ENCODE measurements around the gene SLC22A17. TPM values are rescaled to one million over a fixed set of nuclear protein-coding genes. Genes with fewer than 3 reads are reported as not detected.
"Not testable (repeated sequence)": the region's sequence is repeated elsewhere in the genome, so short reads cannot be mapped to it uniquely, and the experiment has no call there.

The SLC22A17 gene
- total and polyA plus RNA-seq, 2 of the 4 experiments (the other 2 are of a cell fraction): 6.6 to 36.0 TPM

DNA sequence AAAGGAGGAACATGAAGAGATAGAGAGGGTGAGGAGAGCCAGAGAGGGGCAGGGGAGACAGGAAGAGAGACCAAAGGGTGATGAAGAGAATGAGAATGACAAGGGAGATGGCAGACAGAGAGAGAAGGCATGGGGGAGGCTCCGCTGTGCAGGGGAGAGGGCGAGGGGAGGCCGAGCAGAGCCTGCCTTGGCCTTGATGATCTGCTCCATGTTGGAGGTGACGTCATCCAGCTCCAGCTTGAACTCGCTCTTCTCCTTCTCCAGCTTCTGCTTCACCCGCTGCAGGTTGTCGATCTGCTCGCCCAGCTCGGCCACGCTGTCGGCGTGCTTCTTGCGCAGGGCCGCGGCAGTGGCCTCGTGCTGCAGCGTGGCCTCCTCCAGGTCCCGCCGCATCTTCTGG, 37.2 kb upstream of the SLC22A17 start:
- H4K8ac ChIP-seq (ENCODE audit: low read depth in 2 of 2, low read length in 2 of 2); DNase-seq; H3K27ac ChIP-seq (ENCODE audit: insufficient read depth, low read length); H3K79me1 ChIP-seq (ENCODE audit: low read depth in 1 of 2, low read length in 2 of 2); H2BK20ac ChIP-seq (ENCODE audit: low read depth, low read length); ATAC-seq (ENCODE audit: low read depth); H3K14ac ChIP-seq (replicated peaks; ENCODE audit: low read depth, low read length); dilution Hi-C loops (cut with HindIII; ENCODE audit: low sequenced_read_pairs, unreplicated experiment); H2AK5ac ChIP-seq (ENCODE audit: low read depth, low read length); H3K4ac ChIP-seq (ENCODE audit: low read depth, low read length); H3K9me1 ChIP-seq (ENCODE audit: insufficient read depth, low read length); H3K4me3 ChIP-seq (ENCODE audit: insufficient read depth, low read depth, low read length); H3K23ac ChIP-seq (ENCODE audit: low read depth, low read length); H3K9ac ChIP-seq (ENCODE audit: low read depth, low read length); H3K4me1 ChIP-seq (ENCODE audit: control insufficient read depth, insufficient read depth, low read length); H2BK120ac ChIP-seq (ENCODE audit: low read depth, low read length); intact Hi-C loops (cut with micrococcal nuclease); H3K18ac ChIP-seq (ENCODE audit: low read depth, low read length); BruUV-seq (replicated peaks); H3K9me3 ChIP-seq (ENCODE audit: control insufficient read depth, insufficient read depth, low read length); in situ Hi-C loops (cut with MboI; ENCODE audit: low sequenced_read_pairs); H4K5ac ChIP-seq (ENCODE audit: low read depth, low read length); H3K4me2 ChIP-seq (ENCODE audit: low read depth, low read length); H2BK5ac ChIP-seq (ENCODE audit: low read depth, low read length, poor library complexity, severe bottlenecking); H4K91ac ChIP-seq (ENCODE audit: insufficient read depth, low read depth, low read length); H3K56ac ChIP-seq (ENCODE audit: extremely low read depth, insufficient read depth, low read length); H3K36me3 ChIP-seq (ENCODE audit: control insufficient read depth, insufficient read depth, low read length); CTCF ChIA-PET; H2BK15ac ChIP-seq (ENCODE audit: low read depth, low read length); H2AFZ ChIP-seq (replicated peaks; ENCODE audit: low read length, poor library complexity); H4K20me1 ChIP-seq (ENCODE audit: insufficient read depth, low read length); H2AK9ac ChIP-seq (replicated peaks; ENCODE audit: low read depth, low read length, poor library complexity); POLR2A ChIA-PET (ENCODE audit: unreplicated experiment): not testable (repeated sequence)
- H3K27me3 ChIP-seq (ENCODE audit: control insufficient read depth, insufficient read depth, low read length): peaks cover 34% of the 10 kb centered on the region
- no CpG with 5 or more reads among the region's 19 CpGs for WGBS, 2 experiments (ENCODE audit: extremely low coverage in 2 of 2, insufficient read length in 1 of 2)
